Omental fat pad (tissue), 4 donors: Measurements from ENCODE around the gene RFFL. TPM values are rescaled to one million over a fixed set of nuclear protein-coding genes. Genes with fewer than 3 reads are reported as not detected.

Source experiments
- ATAC-seq: fragments of 150-250 bp; one replicate; pipeline ENCODE4 v1.9.1; 2016; ENCODE audit warnings: mild to moderate bottlenecking, moderate library complexity; ENCODE audit not compliant: low FRiP score
- DNase-seq: peaks from one replicate; pipeline ENCODE4 v3.0.0-alpha.2; 2019; ENCODE audit warnings: low spot score
- total RNA-seq, 4 donors: library from RNA; depleted of rRNA; stranded (reverse); fragments of >200 nt; gene quantifications; one replicate each; pipeline ENCODE4 v1.1.0, GENCODE V29; 2016
- TF ChIP-seq, protein P1 (sequence below), 3 donors: fragments of 450-650 bp; IDR thresholded peaks; one replicate each; pipeline ENCODE4 v1.5.1; 2016 to 2017; ENCODE audit warnings: antibody characterized with exemption in 3 of 3, mild to moderate bottlenecking in 3 of 3, moderate library complexity in 2 of 3

The RFFL gene
- total RNA-seq, 4 donors from 2014 or later, result 17.3 to 23.1 (median 19.7) TPM

DNA sequence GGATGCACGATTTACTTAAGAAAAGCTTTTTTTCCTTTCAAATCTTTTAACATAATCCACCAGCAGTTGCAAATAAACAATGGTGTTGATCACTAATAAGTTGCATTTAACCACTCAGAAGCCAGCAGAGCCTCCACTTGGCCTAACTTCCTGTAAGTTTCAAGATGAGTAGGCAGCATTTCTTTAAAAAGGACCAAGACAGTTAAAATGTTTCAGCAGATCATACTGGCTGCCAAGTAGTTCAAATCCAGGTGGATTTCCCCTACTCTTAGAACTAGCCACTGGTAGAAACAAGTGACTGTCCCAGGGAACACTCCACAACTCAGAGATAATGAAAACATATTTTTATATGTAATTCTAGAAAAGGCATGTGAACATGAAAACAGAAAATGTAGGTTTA is 17.0 kb upstream of the RFFL start:
- no peak for DNase-seq
- ATAC-seq, result no peak
- TF ChIP-seq, protein P1, sequence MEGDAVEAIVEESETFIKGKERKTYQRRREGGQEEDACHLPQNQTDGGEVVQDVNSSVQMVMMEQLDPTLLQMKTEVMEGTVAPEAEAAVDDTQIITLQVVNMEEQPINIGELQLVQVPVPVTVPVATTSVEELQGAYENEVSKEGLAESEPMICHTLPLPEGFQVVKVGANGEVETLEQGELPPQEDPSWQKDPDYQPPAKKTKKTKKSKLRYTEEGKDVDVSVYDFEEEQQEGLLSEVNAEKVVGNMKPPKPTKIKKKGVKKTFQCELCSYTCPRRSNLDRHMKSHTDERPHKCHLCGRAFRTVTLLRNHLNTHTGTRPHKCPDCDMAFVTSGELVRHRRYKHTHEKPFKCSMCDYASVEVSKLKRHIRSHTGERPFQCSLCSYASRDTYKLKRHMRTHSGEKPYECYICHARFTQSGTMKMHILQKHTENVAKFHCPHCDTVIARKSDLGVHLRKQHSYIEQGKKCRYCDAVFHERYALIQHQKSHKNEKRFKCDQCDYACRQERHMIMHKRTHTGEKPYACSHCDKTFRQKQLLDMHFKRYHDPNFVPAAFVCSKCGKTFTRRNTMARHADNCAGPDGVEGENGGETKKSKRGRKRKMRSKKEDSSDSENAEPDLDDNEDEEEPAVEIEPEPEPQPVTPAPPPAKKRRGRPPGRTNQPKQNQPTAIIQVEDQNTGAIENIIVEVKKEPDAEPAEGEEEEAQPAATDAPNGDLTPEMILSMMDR (IDR thresholded peaks at IDR 0.05), result no peak

DNA sequence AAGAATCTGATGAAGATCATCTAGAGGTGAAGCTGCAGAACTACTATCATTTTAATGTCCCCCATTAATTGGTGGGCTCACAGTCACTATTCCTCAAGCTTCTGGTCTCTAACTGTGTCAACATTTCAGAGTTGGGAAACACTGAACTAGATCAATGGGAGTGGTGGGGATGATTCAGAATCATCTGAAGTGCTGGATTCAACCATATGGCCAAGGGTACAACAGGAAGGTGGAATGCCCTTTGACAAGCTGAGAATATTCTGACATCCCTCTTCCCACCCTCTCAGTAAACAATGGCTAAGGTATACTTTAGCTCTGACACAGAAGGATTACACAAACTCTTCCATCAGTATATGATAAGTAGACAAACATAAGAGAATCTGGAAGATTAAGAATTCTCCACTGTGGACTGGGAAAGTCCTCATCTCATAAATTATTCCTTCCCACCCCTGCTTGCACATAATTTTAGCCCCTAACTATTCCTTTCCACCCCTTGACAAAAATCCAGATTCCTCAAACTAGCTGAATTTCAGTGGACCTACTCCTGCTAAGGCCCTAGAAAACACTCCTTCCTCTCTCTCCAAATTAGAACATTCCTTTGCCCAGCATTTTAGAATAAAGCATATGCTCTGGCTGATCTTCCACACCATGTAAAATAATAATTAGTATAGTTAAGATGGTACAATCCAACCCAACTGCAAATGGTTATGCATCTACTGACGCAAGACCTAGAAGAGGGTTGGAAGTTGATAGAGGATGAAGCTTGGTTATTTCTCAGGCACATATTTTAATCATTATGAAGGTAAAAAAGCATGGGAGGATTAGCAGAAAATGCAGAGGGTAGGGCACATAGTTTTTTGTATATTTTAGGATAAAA is 16.3 kb upstream of the RFFL start:
- TF ChIP-seq, protein P1 (IDR thresholded peaks at IDR 0.05), result no peak
- no peak for DNase-seq
- ATAC-seq, result no peak

DNA sequence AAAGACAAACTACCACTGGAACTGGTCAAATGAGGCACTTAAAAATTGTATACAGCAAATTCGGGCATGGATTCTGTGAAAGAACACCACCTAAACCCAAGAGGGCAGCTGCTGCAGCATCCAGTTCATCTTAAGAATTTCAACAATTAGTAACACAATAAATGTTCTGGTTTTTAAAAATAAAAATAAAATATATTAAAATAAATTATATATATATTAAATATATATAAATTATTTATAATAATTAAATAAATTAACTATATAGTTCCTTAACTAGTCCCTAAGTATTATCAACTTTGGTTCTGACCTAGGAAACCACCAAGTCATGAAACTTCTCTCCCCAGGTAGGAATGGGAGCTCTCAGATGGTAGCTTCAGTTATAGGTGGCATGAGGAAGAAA is 13.4 kb upstream of the RFFL start:
- TF ChIP-seq, protein P1 (IDR thresholded peaks at IDR 0.05), result no peak
- ATAC-seq, result no peak
- DNase-seq, result no peak

DNA sequence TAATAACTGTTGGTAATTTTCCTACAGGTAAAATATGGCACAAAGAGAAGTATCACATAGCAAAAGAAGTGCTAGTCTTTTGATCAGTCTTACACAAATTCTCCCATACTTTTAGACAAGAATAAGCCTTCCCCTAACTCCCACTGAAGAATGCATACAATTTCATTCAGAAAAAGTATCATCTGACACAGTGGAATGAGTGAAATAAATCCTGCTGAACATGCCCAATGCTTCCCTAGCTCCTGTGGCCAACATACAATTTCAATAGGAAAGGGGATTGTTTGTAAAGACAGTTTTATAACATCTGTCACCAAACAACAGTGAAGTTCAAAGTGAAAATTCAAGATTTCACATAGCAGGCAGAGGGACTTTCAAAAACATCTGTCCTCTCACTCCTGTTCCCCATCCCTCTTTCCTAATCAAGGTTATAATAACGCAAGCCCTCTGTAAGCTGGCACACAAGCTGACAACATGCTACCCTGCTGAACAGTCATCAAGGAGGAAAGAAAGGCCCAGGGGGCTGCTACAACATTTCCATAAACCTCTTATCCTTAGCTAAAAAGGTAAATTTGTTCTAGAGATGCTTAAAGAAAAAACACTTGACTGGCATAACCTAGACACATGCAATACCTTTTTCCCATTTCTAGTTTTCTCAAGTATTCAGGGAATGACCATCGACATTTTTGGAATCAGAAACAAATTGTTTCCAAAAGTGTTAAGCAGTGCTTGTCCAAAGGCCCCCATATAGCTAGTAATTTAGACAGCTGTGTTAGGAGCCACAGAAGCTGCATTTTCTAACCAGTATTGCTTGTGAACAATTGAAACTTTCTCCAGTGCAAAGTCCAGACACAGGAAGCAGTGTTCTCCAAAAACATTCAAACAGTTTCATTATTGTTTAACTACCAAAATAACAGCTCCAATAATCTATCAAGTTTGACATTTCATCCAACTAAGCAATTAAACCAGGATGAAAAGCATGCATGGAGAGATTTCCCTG is 11.5 kb upstream of the RFFL start:
- ATAC-seq, result no peak
- TF ChIP-seq, protein P1 (IDR thresholded peaks at IDR 0.05), result no peak
- no peak for DNase-seq

DNA sequence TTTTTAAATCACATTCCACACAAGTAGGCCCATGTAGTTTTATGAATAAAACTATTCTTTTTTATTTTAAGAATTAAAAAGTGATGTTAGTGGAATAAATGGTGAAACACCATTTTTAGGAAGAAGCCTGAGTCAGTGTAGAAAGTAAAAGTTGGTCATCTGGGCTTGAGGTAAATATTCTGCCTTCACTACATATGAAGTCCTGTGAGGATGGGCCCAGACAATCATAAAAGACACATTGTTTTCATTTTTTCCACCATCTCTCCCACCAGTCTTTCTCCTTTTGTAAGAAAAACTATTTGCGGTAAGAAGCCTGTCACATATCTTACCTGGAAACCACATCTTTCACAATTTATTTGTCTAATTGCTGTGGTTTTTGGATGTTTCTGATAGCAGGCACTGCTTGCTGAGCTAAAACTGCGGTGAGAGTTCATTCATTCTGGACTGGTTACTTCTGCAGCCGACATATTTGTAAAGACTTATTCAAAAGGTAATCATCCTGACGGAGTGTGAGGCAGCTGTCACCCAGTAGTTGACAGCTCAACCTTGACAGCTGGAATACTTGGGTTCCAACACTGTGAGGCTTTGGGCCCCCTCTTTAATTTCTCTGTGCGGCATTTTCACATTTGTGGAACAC is 10.6 kb upstream of the RFFL start:
- TF ChIP-seq, protein P1 (IDR thresholded peaks at IDR 0.05), result no peak
- ATAC-seq (no peak), DNase-seq (no peak)

DNA sequence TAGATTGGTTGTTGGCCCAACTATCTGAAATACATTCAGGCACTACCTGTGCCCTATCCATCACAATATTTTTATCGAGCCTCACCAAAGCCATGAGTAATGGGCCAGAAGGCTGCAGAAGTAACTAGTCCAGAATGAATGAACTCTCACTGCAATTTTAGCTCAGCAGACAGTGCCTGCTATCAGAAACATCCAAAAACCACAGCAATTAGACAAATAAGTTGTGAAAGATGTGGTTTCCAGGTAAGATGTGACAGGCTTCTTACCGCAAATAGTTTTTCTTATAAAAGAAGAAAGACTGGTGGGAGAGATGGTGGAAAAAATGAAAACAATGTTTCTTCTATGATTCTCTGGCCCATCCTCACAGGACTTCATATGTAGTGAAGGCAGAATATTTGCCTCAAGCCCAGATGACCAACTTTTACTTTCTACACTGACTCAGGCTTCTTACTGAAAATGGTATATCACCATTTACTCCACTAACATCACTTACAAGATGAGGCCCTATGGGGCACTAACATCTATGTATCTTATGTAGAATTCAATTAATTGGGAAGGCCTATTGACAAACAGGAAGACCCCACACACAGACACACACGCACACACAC is 9.8 kb upstream of the RFFL start:
- ATAC-seq (no peak), DNase-seq (no peak)
- TF ChIP-seq, protein P1 (IDR thresholded peaks at IDR 0.05), result no peak
